CD4-positive, alpha-beta T cell treated with Interleukin-1 beta for 1 hour (primary cell): Measurements from ENCODE around the gene MYO15A.

Source experiments
- DNase-seq, 2 donors: peaks; one replicate each; pipeline ENCODE4 v3.0.0-alpha.2; 2020 to 2022

The MYO15A gene

GRCh38 chr17:18106211-18106610 lies 2.3 kb upstream of the MYO15A start:
- no peak for DNase-seq

- no peak for DNase-seq
Observed at GRCh38 chr17:18107061-18107790, 1.3 kb upstream of the MYO15A start.

- no peak for DNase-seq
Observed at GRCh38 chr17:18107971-18108370, 585 bp upstream of the MYO15A start.

GRCh38 chr17:18109935-18110485 lies 1.5 kb downstream of the MYO15A start:
- no peak for DNase-seq

- DNase-seq = no peak
Observed at GRCh38 chr17:18110636-18111145, 2.1 kb downstream of the MYO15A start.

GRCh38 chr17:18111330-18111971 lies 2.9 kb downstream of the MYO15A start:
- no peak for DNase-seq

- DNase-seq = no peak
Observed at GRCh38 chr17:18115517-18115916, 7.0 kb downstream of the MYO15A start.

- DNase-seq = no peak
Observed at GRCh38 chr17:18116078-18116477, 7.5 kb downstream of the MYO15A start.

- no peak for DNase-seq
Observed at GRCh38 chr17:18117533-18117932, 9.0 kb downstream of the MYO15A start.

- DNase-seq = no peak
Observed at GRCh38 chr17:18117982-18118975, 9.7 kb downstream of the MYO15A start.

GRCh38 chr17:18119166-18119745 lies 10.7 kb downstream of the MYO15A start:
- no peak for DNase-seq

GRCh38 chr17:18119938-18120337 lies 11.4 kb downstream of the MYO15A start:
- no peak for DNase-seq

GRCh38 chr17:18120461-18121017 lies 12.0 kb downstream of the MYO15A start:
- DNase-seq = no peak

- no peak for DNase-seq
Observed at GRCh38 chr17:18121144-18121910, 12.8 kb downstream of the MYO15A start.

- DNase-seq = no peak
Observed at GRCh38 chr17:18122990-18123753, 14.6 kb downstream of the MYO15A start.

GRCh38 chr17:18124345-18125126 lies 16.0 kb downstream of the MYO15A start:
- no peak for DNase-seq

- no peak for DNase-seq
Observed at GRCh38 chr17:18129041-18129502, 20.5 kb downstream of the MYO15A start.

GRCh38 chr17:18132711-18133110 lies 24.2 kb downstream of the MYO15A start:
- no peak for DNase-seq

GRCh38 chr17:18136357-18136756 lies 27.8 kb downstream of the MYO15A start:
- DNase-seq = no peak
